ENCODE measurements around the gene BAD.
A peak's percentile ranks its signal among the peaks of the same experiment; 100 is the strongest.
"Not testable (repeated sequence)": the region's sequence is repeated elsewhere in the genome, so short reads cannot be mapped to it uniquely, and the experiment has no call there.

The BAD gene

DNA sequence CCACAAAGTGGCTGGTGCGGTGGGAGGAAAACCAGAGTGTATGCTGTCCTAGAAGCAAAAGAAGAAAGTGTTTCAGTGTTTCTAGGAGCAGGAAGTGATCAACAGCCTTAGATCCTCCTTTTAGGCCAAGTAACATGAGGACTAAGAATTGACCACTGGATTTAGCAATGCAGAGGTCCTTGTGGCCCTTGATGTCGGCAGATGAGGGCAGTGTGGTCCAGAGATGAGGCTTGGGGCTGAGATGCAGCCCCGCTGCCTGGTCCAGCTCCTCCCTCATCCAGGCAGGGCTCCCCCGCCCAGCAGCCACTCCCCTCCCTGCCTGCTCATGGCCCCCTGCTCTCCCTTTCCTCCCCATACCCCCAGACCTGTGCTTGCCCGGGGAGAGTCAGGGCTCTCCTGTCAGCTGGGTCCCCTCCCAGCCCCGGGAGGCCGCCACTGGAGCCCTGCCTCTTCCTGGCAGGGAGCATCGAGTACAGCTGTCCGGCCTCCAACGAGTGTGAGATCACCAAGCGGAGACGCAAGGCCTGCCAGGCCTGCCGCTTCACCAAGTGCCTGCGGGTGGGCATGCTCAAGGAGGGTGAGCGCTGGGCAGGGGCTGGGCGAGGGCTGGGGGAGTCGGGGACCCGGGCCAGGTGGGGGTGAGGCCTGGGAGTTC lies 29.2 kb upstream of the BAD start:
- Histone ChIP-seq H3K4me3 (ENCODE audit: low read depth in 1 of 2, low read length in 2 of 2) (peak overlapping the region in 1 of 2 donors; percentile 8), H3K27me3 (ENCODE audit: low read depth, low read length) (no peaks in the 10 kb centered on the region), H3K27ac (ENCODE audit: low read length) (no peak overlapping the region), H3K9me3 (ENCODE audit: control insufficient read depth in 1 of 2, low read length in 2 of 2) (no peaks in the 10 kb centered on the region), H3K4me1 (ENCODE audit: control insufficient read depth in 1 of 2, insufficient read depth in 2 of 2, low read length in 2 of 2) (peaks cover 0 to 12% of the 10 kb centered on the region in 2 donors), H3K36me3 (ENCODE audit: control insufficient read depth in 1 of 2, insufficient read depth in 2 of 2, low read length in 2 of 2) (peaks cover 8 to 27% of the 10 kb centered on the region in 2 donors)

DNA sequence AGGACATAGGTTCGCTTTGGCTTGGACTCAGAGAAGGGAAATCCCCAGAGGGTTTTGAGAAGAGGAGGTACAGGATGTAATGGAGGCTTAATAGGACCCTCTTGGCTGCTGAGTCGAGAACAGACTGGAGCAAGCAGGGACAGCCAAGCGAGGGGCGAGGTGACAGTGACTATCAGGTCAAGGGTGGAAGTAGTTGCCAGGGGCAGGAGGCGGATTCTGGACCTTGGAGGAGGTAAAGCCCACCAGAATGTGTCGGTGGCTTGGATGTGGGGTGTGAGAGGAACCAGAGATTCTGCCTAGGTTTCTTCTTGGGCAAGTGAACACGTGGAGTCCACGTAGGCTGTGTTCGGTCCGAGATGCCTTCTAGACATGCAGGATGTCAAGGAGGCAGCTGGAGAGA lies 28.5 kb upstream of the BAD start:
- no peak overlapping the region for H3K4me3 ChIP-seq (ENCODE audit: low read depth in 1 of 2, low read length in 2 of 2)
- peaks cover 0 to 12% of the 10 kb centered on the region in 2 donors for H3K4me1 ChIP-seq (ENCODE audit: control insufficient read depth in 1 of 2, insufficient read depth in 2 of 2, low read length in 2 of 2)
- H3K36me3 ChIP-seq (ENCODE audit: control insufficient read depth in 1 of 2, insufficient read depth in 2 of 2, low read length in 2 of 2), result peaks cover 8 to 27% of the 10 kb centered on the region in 2 donors
- no peaks in the 10 kb centered on the region for H3K9me3 ChIP-seq (ENCODE audit: control insufficient read depth in 1 of 2, low read length in 2 of 2)
- H3K27me3 ChIP-seq (ENCODE audit: low read depth, low read length), result no peaks in the 10 kb centered on the region
- no peak overlapping the region for H3K27ac ChIP-seq (ENCODE audit: low read length)

DNA sequence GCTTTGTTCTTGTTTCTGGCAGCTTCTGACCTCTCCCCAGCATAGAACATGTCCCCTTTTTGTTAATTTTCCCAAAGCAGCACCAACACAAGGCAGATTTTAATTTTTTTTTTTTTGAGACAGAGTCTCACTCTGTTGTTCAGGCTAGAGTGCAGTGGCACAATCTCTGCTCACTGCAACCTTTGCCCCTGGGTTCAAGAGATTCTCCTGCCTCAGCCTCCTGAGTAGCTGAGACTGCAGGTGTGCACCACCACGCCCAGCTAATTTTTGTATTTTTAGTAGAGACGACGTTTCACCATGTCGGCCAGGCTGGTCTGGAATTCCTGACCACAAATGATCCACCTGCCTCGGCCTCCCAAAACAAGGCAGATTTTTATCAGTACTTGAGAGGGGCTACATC lies 23.3 kb upstream of the BAD start:
- not testable (repeated sequence) for H3K36me3 ChIP-seq (ENCODE audit: control insufficient read depth in 1 of 2, insufficient read depth in 2 of 2, low read length in 2 of 2); H3K9me3 ChIP-seq (ENCODE audit: control insufficient read depth in 1 of 2, low read length in 2 of 2); H3K4me3 ChIP-seq (ENCODE audit: low read depth in 1 of 2, low read length in 2 of 2); H3K27me3 ChIP-seq (ENCODE audit: low read depth, low read length); H3K27ac ChIP-seq (ENCODE audit: low read length)
- peaks cover 6 to 20% of the 10 kb centered on the region in 2 donors for H3K4me1 ChIP-seq (ENCODE audit: control insufficient read depth in 1 of 2, insufficient read depth in 2 of 2, low read length in 2 of 2)

DNA sequence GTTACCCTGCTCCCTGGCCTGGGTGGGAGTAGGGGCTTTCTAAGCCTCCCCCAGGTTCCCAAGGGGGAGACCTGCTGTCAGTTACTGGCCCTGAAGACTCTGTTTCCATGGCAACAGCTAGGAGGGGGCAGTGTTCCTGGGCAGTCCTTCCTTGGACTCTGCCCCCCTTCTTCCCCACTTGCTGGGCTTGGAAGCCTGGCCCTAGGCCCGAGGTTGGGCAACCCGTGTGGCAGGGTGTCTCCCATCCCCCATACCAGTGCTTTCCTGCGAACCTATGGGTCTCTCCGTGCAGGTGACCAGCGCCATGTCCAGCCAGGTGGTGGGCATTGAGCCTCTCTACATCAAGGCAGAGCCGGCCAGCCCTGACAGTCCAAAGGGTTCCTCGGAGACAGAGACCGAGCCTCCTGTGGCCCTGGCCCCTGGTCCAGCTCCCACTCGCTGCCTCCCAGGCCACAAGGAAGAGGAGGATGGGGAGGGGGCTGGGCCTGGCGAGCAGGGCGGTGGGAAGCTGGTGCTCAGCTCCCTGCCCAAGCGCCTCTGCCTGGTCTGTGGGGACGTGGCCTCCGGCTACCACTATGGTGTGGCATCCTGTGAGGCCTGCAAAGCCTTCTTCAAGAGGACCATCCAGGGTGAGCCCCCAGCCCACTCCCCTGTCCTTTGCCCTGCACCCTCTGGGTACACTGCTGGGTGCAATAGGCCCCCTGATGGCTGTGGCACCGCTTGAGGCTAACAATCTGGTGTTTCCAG lies 22.6 kb upstream of the BAD start:
- H3K27me3 ChIP-seq (ENCODE audit: low read depth, low read length), result no peaks in the 10 kb centered on the region
- no peaks in the 10 kb centered on the region for H3K36me3 ChIP-seq (ENCODE audit: control insufficient read depth in 1 of 2, insufficient read depth in 2 of 2, low read length in 2 of 2)
- peaks cover 6 to 20% of the 10 kb centered on the region in 2 donors for H3K4me1 ChIP-seq (ENCODE audit: control insufficient read depth in 1 of 2, insufficient read depth in 2 of 2, low read length in 2 of 2)
- H3K4me3 ChIP-seq (ENCODE audit: low read depth in 1 of 2, low read length in 2 of 2), result peak overlapping the region; percentile 78
- H3K27ac ChIP-seq (ENCODE audit: low read length), result peak overlapping the region; percentile 45
- no peaks in the 10 kb centered on the region for H3K9me3 ChIP-seq (ENCODE audit: control insufficient read depth in 1 of 2, low read length in 2 of 2)

- Histone ChIP-seq H3K36me3 (ENCODE audit: control insufficient read depth in 1 of 2, insufficient read depth in 2 of 2, low read length in 2 of 2) (no peaks in the 10 kb centered on the region), H3K4me3 (ENCODE audit: low read depth in 1 of 2, low read length in 2 of 2) (peak overlapping the region; percentile 78), H3K4me1 (ENCODE audit: control insufficient read depth in 1 of 2, insufficient read depth in 2 of 2, low read length in 2 of 2) (peaks cover 6 to 20% of the 10 kb centered on the region in 2 donors), H3K27me3 (ENCODE audit: low read depth, low read length) (no peaks in the 10 kb centered on the region), H3K27ac (ENCODE audit: low read length) (peak overlapping the region; percentile 45), H3K9me3 (ENCODE audit: control insufficient read depth in 1 of 2, low read length in 2 of 2) (no peaks in the 10 kb centered on the region)
Measured at GRCh38 chr11:64306563-64306875, 22.1 kb upstream of the BAD start.

DNA sequence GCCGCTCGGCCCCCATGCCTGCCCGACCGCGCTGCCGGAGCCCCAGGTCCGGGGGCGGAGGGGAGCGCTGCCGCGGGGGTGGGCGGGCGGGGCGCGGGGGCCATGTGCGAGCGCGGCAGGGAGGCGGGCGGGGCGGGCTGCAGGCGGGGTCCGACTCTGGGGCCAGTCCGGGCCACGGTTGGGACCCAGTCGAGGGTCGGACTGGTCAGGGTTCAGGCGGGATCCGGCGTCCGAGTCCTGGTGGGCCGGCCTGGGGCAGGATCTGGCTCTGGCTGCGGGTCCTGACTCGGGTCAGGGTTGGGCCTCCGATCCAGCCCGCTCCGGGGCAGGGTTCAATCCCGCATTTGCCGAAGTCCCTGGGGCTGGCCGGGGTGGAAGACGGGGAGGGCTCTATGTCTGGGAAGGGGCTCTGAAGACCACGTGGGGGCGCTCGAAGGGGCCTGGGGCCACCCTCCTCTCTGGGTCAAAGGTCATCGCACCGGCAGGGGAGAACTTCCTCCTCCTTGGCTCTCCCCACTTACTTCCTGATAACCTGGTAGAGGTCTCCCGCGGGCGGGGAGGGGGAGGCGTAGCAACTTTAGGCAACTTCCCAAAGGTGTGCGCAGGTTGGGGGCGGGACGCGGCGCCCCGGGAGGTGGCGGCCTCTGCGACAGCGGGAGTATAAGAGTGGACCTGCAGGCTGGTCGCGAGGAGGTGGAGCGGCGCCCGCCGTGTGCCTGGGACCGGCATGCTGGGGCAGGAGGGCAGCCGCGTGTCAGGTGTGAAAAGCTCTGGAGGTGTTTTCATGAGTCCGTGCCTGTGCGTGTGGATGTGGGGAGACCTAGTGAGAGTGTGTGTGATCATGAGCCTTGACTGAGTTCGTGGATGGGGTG lies 21.5 kb upstream of the BAD start:
- H3K4me1 ChIP-seq (ENCODE audit: control insufficient read depth in 1 of 2, insufficient read depth in 2 of 2, low read length in 2 of 2), result peaks cover 6 to 21% of the 10 kb centered on the region in 2 donors
- H3K36me3 ChIP-seq (ENCODE audit: control insufficient read depth in 1 of 2, insufficient read depth in 2 of 2, low read length in 2 of 2), result no peaks in the 10 kb centered on the region
- H3K27ac ChIP-seq (ENCODE audit: low read length), result peak overlapping the region; percentile 45
- peak overlapping the region; percentile 78 for H3K4me3 ChIP-seq (ENCODE audit: low read depth in 1 of 2, low read length in 2 of 2)
- no peaks in the 10 kb centered on the region for H3K9me3 ChIP-seq (ENCODE audit: control insufficient read depth in 1 of 2, low read length in 2 of 2)
- H3K27me3 ChIP-seq (ENCODE audit: low read depth, low read length), result no peaks in the 10 kb centered on the region

- H3K27ac ChIP-seq (ENCODE audit: low read length), result peak within 1 kb of the TSS; percentile 96
- H3K27me3 ChIP-seq (ENCODE audit: low read depth, low read length), result peaks cover 7% of the 10 kb centered on the region
- peak within 1 kb of the TSS; percentile 78 to 79 for H3K4me3 ChIP-seq (ENCODE audit: low read depth in 1 of 2, low read length in 2 of 2)
- peaks cover 6 to 29% of the 10 kb centered on the region in 2 donors for H3K4me1 ChIP-seq (ENCODE audit: control insufficient read depth in 1 of 2, insufficient read depth in 2 of 2, low read length in 2 of 2)
- H3K9me3 ChIP-seq (ENCODE audit: control insufficient read depth in 1 of 2, low read length in 2 of 2), result no peaks in the 10 kb centered on the region
- H3K36me3 ChIP-seq (ENCODE audit: control insufficient read depth in 1 of 2, insufficient read depth in 2 of 2, low read length in 2 of 2), result no peaks in the 10 kb centered on the region
Measured at GRCh38 chr11:64305075-64305690, 20.7 kb upstream of the BAD start, which contains the start of gene ESRRA. Gene ESRRA (plus strand): TSS chr11:64305524. CDS start chr11:64307180, 1,656 bp downstream.

GRCh38 chr11:64304316-64305072 lies 20.0 kb upstream of the BAD start:
- H3K9me3 ChIP-seq (ENCODE audit: control insufficient read depth in 1 of 2, low read length in 2 of 2), result no peaks in the 10 kb centered on the region
- peak overlapping the region; percentile 96 for H3K27ac ChIP-seq (ENCODE audit: low read length)
- H3K4me1 ChIP-seq (ENCODE audit: control insufficient read depth in 1 of 2, insufficient read depth in 2 of 2, low read length in 2 of 2), result peaks cover 6 to 36% of the 10 kb centered on the region in 2 donors
- no peaks in the 10 kb centered on the region for H3K36me3 ChIP-seq (ENCODE audit: control insufficient read depth in 1 of 2, insufficient read depth in 2 of 2, low read length in 2 of 2)
- H3K4me3 ChIP-seq (ENCODE audit: low read depth in 1 of 2, low read length in 2 of 2), result peak overlapping the region; percentile 70 to 79
- peaks cover 14% of the 10 kb centered on the region for H3K27me3 ChIP-seq (ENCODE audit: low read depth, low read length)

GRCh38 chr11:64304032-64304315 lies 19.5 kb upstream of the BAD start:
- Histone ChIP-seq H3K4me3 (ENCODE audit: low read depth in 1 of 2, low read length in 2 of 2) (peak overlapping the region; percentile 70 to 79), H3K4me1 (ENCODE audit: control insufficient read depth in 1 of 2, insufficient read depth in 2 of 2, low read length in 2 of 2) (peaks cover 6 to 41% of the 10 kb centered on the region in 2 donors), H3K27me3 (ENCODE audit: low read depth, low read length) (peaks cover 16% of the 10 kb centered on the region), H3K27ac (ENCODE audit: low read length) (peak overlapping the region; percentile 96), H3K9me3 (ENCODE audit: control insufficient read depth in 1 of 2, low read length in 2 of 2) (no peaks in the 10 kb centered on the region), H3K36me3 (ENCODE audit: control insufficient read depth in 1 of 2, insufficient read depth in 2 of 2, low read length in 2 of 2) (no peaks in the 10 kb centered on the region)

DNA sequence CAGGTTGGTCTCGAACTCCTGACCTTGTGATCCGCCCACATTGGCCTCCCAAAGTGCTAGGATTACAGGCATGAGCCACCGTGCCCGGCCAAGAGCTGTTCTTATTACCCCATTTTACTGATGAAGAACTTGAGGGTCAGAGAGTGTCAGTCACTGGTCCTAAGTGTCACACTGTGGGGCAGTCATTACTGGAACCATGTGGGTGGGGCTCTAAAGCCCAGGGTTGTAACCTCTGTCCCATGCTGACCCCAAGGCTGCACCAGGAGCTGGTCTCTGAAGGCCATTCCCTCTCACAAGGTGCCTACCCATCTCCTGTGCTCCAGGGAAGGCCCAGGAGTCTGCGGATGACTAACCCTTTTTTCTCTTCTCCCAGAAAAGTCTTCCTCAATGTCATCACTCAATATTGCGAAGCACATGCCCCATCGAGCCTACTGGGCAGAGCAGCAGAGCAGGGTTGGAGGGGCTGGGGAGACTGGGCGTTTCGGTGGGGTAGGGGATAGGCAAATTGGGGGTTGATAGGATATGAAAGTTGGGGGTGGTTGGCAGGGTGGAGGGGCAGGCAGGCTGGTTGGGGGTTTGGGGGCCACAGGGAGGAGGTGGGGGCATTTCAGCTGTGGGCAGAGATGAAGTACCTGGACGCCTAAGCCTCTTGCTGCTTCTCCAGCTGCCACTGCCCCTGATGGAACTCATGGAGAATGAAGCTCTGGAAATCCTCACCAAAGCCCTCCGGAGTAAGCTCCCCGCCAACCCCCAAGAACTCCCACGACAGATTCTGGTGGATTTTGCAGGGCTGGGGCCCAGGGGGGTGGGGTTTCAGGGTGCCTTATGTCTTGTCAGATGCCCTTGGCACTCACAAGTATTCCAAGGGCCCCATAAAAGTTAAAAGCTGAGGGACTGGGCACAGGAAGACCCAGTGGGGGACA lies 18.9 kb upstream of the BAD start:
- peaks cover 6 to 43% of the 10 kb centered on the region in 2 donors for H3K4me1 ChIP-seq (ENCODE audit: control insufficient read depth in 1 of 2, insufficient read depth in 2 of 2, low read length in 2 of 2)
- no peaks in the 10 kb centered on the region for H3K9me3 ChIP-seq (ENCODE audit: control insufficient read depth in 1 of 2, low read length in 2 of 2)
- peak overlapping the region; percentile 96 for H3K27ac ChIP-seq (ENCODE audit: low read length)
- H3K4me3 ChIP-seq (ENCODE audit: low read depth in 1 of 2, low read length in 2 of 2), result no peak overlapping the region
- no peaks in the 10 kb centered on the region for H3K36me3 ChIP-seq (ENCODE audit: control insufficient read depth in 1 of 2, insufficient read depth in 2 of 2, low read length in 2 of 2)
- peaks cover 19% of the 10 kb centered on the region for H3K27me3 ChIP-seq (ENCODE audit: low read depth, low read length)
